Measurements from ENCODE around the gene GINS3.
"Not testable (repeated sequence)": the region's sequence is repeated elsewhere in the genome, so short reads cannot be mapped to it uniquely, and the experiment has no call there.

DNA sequence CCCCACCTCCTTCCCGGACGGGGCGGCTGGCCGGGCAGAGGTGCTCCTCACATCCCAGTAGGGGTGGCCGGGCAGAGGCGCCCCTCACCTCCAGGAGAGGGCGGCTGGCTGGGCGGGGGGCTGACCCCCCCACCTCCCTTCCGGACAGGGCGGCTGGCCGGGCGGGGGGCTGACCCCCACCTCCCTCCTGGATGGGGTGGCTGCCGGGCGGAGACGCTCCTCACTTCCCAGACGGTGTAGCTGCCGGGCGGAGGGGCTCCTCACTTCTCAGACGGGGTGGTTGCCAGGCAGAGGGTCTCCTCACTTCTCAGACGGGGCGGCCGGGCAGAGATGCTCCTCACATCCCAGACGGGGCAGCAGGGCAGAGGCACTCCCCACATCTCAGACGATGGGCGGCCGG lies 4.6 kb downstream of the GINS3 start:
- not testable (repeated sequence) for TF ChIP-seq GABPA (IDR thresholded peaks at IDR 0.05 in 1 of 2, conservative IDR thresholded peaks at IDR 0.05 in 1 of 2); EGR1 (IDR thresholded peaks at IDR 0.05; ENCODE audit: low read depth in 2 of 2); HNF4A (conservative IDR thresholded peaks at IDR 0.05); RXRA (IDR thresholded peaks at IDR 0.05); HNF4G (IDR thresholded peaks at IDR 0.05); FOXA1 (IDR thresholded peaks at IDR 0.05); SP1 (IDR thresholded peaks at IDR 0.05); TAF1 (conservative IDR thresholded peaks at IDR 0.05); YY1 (IDR thresholded peaks at IDR 0.05)
- TF ChIP-seq, protein P1, sequence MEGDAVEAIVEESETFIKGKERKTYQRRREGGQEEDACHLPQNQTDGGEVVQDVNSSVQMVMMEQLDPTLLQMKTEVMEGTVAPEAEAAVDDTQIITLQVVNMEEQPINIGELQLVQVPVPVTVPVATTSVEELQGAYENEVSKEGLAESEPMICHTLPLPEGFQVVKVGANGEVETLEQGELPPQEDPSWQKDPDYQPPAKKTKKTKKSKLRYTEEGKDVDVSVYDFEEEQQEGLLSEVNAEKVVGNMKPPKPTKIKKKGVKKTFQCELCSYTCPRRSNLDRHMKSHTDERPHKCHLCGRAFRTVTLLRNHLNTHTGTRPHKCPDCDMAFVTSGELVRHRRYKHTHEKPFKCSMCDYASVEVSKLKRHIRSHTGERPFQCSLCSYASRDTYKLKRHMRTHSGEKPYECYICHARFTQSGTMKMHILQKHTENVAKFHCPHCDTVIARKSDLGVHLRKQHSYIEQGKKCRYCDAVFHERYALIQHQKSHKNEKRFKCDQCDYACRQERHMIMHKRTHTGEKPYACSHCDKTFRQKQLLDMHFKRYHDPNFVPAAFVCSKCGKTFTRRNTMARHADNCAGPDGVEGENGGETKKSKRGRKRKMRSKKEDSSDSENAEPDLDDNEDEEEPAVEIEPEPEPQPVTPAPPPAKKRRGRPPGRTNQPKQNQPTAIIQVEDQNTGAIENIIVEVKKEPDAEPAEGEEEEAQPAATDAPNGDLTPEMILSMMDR (IDR thresholded peaks at IDR 0.05; ENCODE audit: low read depth, low read length, missing input control) = not testable (repeated sequence)
- TF ChIP-seq, protein P2, sequence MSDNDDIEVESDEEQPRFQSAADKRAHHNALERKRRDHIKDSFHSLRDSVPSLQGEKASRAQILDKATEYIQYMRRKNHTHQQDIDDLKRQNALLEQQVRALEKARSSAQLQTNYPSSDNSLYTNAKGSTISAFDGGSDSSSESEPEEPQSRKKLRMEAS (IDR thresholded peaks at IDR 0.05) = not testable (repeated sequence)
- TF ChIP-seq, protein P3, sequence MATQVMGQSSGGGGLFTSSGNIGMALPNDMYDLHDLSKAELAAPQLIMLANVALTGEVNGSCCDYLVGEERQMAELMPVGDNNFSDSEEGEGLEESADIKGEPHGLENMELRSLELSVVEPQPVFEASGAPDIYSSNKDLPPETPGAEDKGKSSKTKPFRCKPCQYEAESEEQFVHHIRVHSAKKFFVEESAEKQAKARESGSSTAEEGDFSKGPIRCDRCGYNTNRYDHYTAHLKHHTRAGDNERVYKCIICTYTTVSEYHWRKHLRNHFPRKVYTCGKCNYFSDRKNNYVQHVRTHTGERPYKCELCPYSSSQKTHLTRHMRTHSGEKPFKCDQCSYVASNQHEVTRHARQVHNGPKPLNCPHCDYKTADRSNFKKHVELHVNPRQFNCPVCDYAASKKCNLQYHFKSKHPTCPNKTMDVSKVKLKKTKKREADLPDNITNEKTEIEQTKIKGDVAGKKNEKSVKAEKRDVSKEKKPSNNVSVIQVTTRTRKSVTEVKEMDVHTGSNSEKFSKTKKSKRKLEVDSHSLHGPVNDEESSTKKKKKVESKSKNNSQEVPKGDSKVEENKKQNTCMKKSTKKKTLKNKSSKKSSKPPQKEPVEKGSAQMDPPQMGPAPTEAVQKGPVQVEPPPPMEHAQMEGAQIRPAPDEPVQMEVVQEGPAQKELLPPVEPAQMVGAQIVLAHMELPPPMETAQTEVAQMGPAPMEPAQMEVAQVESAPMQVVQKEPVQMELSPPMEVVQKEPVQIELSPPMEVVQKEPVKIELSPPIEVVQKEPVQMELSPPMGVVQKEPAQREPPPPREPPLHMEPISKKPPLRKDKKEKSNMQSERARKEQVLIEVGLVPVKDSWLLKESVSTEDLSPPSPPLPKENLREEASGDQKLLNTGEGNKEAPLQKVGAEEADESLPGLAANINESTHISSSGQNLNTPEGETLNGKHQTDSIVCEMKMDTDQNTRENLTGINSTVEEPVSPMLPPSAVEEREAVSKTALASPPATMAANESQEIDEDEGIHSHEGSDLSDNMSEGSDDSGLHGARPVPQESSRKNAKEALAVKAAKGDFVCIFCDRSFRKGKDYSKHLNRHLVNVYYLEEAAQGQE (IDR thresholded peaks at IDR 0.05) = not testable (repeated sequence)
- TF ChIP-seq, protein P4, sequence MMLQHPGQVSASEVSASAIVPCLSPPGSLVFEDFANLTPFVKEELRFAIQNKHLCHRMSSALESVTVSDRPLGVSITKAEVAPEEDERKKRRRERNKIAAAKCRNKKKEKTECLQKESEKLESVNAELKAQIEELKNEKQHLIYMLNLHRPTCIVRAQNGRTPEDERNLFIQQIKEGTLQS (IDR thresholded peaks at IDR 0.05) = not testable (repeated sequence)
